ENCODE measurements around the gene SLC27A5. TPM values are rescaled to one million over a fixed set of nuclear protein-coding genes. Genes with fewer than 3 reads are reported as not detected.

Gene SLC27A5
- total RNA-seq (10 to 100 TPM; 29.1 to 37.8 TPM), polyA plus RNA-seq (ENCODE audit: insufficient read depth, low read depth, low replicate concordance) (63.6 TPM)
- long read RNA-seq, donor 1, full-length matches to known transcripts, result 5 of 5 reads
- long read RNA-seq, donor 1, partial matches to known transcripts, result 0 of 5 reads
- long read RNA-seq, donor 1, other reads (novel, unspliced or antisense), result 0 of 5 reads
- long read RNA-seq, donor 2, full-length matches to known transcripts, result 9 of 9 reads
- long read RNA-seq, donor 2, partial matches to known transcripts, result 0 of 9 reads
- long read RNA-seq, donor 2, other reads (novel, unspliced or antisense), result 0 of 9 reads

- H3K36me3 ChIP-seq (ENCODE audit: low read depth, missing control alignments), result no peaks in the 10 kb centered on the region
- no peak for DNase-seq
- H3K27me3 ChIP-seq, result no peaks in the 10 kb centered on the region
- no peak within 1 kb of the TSS for H3K27ac ChIP-seq
- WGBS, 2 donors, result 76 to 80% methylated on average over 3 to 25 of the region's 25 CpGs
- intact Hi-C loops (cut with DNase I; ENCODE audit: low total_unique reads), result no loop called here
- TF ChIP-seq POLR2A (IDR thresholded peaks at IDR 0.05), result no peak
- no peak for TF ChIP-seq CTCF (IDR thresholded peaks at IDR 0.05)
- H3K4me3 ChIP-seq, result no peak within 1 kb of the TSS
- H3K9me3 ChIP-seq, result no peaks in the 10 kb centered on the region
- peaks cover 5% of the 10 kb centered on the region for H3K4me1 ChIP-seq
These were observed at the start of gene SLC27A5 for GRCh38 chr19:58511353-58512208. Gene SLC27A5, minus strand, starts transcription at chr19:58511992. Its CDS starts 37 bp downstream, at chr19:58511955.

- H3K4me1 ChIP-seq, result peaks cover 51% of the 10 kb centered on the region
- no peak for DNase-seq
These were observed 49.1 kb upstream of the SLC27A5 start for GRCh38 chr19:58560921-58561320.

GRCh38 chr19:58560007-58560887 lies 48.5 kb upstream of the SLC27A5 start:
- intact Hi-C loops (cut with DNase I; ENCODE audit: low total_unique reads), result no loop called here
- H3K9me3 ChIP-seq, result no peaks in the 10 kb centered on the region
- peaks cover 58% of the 10 kb centered on the region for H3K4me1 ChIP-seq
- DNase-seq, result no peak
- TF ChIP-seq CTCF (IDR thresholded peaks at IDR 0.05) (no peak), POLR2A (IDR thresholded peaks at IDR 0.05) (no peak)
- 71 to 72% methylated on average over 8 of the region's 8 CpGs for WGBS, 2 donors
- peak overlapping the region; percentile 91 to 100 for H3K27ac ChIP-seq
- peak overlapping the region; percentile 66 to 84 for H3K4me3 ChIP-seq
- no peaks in the 10 kb centered on the region for H3K36me3 ChIP-seq (ENCODE audit: low read depth, missing control alignments)
- no peaks in the 10 kb centered on the region for H3K27me3 ChIP-seq

More at GRCh38 chr19:58560921-58561320, 49.1 kb upstream of the SLC27A5 start:
- intact Hi-C loops (cut with DNase I; ENCODE audit: low total_unique reads), result no loop called here
- no peaks in the 10 kb centered on the region for H3K9me3 ChIP-seq
- no peaks in the 10 kb centered on the region for H3K36me3 ChIP-seq (ENCODE audit: low read depth, missing control alignments)
- no peak overlapping the region for H3K27ac ChIP-seq
- TF ChIP-seq POLR2A (IDR thresholded peaks at IDR 0.05) (no peak), CTCF (IDR thresholded peaks at IDR 0.05) (no peak)
- H3K4me3 ChIP-seq, result no peak overlapping the region
- H3K27me3 ChIP-seq, result no peaks in the 10 kb centered on the region

- intact Hi-C loops (cut with DNase I; ENCODE audit: low total_unique reads), result no loop called here
- peak overlapping the region; percentile 91 to 100 for H3K27ac ChIP-seq
- H3K4me1 ChIP-seq, result peaks cover 58% of the 10 kb centered on the region
- no peaks in the 10 kb centered on the region for H3K9me3 ChIP-seq
- TF ChIP-seq POLR2A (IDR thresholded peaks at IDR 0.05) (peak; percentile 38), CTCF (IDR thresholded peaks at IDR 0.05) (no peak)
- H3K36me3 ChIP-seq (ENCODE audit: low read depth, missing control alignments), result no peaks in the 10 kb centered on the region
- no peaks in the 10 kb centered on the region for H3K27me3 ChIP-seq
- WGBS, 2 donors, result 0 to 1% methylated on average over 11 to 23 of the region's 33 CpGs
- H3K4me3 ChIP-seq, result peak overlapping the region; percentile 66 to 84
- peak; percentile 95 for DNase-seq
These were observed 47.6 kb upstream of the SLC27A5 start for GRCh38 chr19:58559275-58560006.

Measured in testis (tissue), 5 donors.